Testis (tissue), 3 donors: ENCODE results near the gene SAP25. TPM values are rescaled to one million over a fixed set of nuclear protein-coding genes. Genes with fewer than 3 reads are reported as not detected.
A peak's percentile ranks its signal among the peaks of the same experiment; 100 is the strongest.
"Not testable (repeated sequence)": the region's sequence is repeated elsewhere in the genome, so short reads cannot be mapped to it uniquely, and the experiment has no call there.

Experiments
- DNase-seq: peaks from one replicate; pipeline ENCODE4 v3.0.0-alpha.2; 2019
- H3K27ac ChIP-seq, 2 donors: fragments of 200-600 bp; sonication (generic); one replicate each; pipeline ENCODE4 v1.5.1; 2019
- H3K27me3 ChIP-seq: fragments of 200-600 bp; sonication (generic); one replicate; pipeline ENCODE4 v1.5.1; 2019
- H3K36me3 ChIP-seq: fragments of 200-600 bp; sonication (generic); one replicate; pipeline ENCODE4 v1.5.1; 2017; ENCODE audit warnings: low read depth; ENCODE audit errors: missing control alignments
- H3K4me1 ChIP-seq: fragments of 200-600 bp; sonication (generic); one replicate; pipeline ENCODE4 v1.5.1; 2019
- H3K4me3 ChIP-seq, 2 donors: fragments of 200-600 bp; sonication (generic); one replicate each; pipeline ENCODE4 v1.5.1; 2017 to 2019
- H3K9me3 ChIP-seq: fragments of 200-600 bp; sonication (generic); one replicate; pipeline ENCODE4 v1.5.1; 2017
- CTCF ChIP-seq, 3 experiments: fragments of 450-650 bp in 2 of 3; fragments of 200-600 bp in 1 of 3; sonication (generic) in 1 of 3; IDR thresholded peaks; one replicate each; pipeline ENCODE4 v1.5.1; 2016 to 2019; ENCODE audit warnings: antibody characterized with exemption in 3 of 3, mild to moderate bottlenecking in 2 of 3, moderate library complexity in 1 of 3
- POLR2A ChIP-seq: fragments of 450-650 bp; IDR thresholded peaks from one replicate; pipeline ENCODE4 v1.6.1; 2017; ENCODE audit warnings: antibody characterized with exemption, mild to moderate bottlenecking, moderate library complexity
- WGBS, 2 donors: methylation state at CpG; one replicate each; pipeline ENCODE4 v1.1.5; 2018; 5-methylcytosine and 5-hydroxymethylcytosine counted together
- intact Hi-C: fragments of 100-400 bp; cut with DNase I; formaldehyde crosslinking; loops from one replicate; pipeline ENCODE4 v1.15.1; 2023; ENCODE audit warnings: low total_unique reads
- polyA plus RNA-seq: library from polyadenylated mRNA; stranded (reverse); fragments of 350-450 nt; fragmentation: Illumina TruSeq; extraction: RNeasy Lipid Tissue Mini Kit (QIAGEN cat#74804); gene quantifications from one replicate; pipeline ENCODE4 v1.2.3, GENCODE V29; 2014; ENCODE audit warnings: low read depth, low replicate concordance; ENCODE audit not compliant: insufficient read depth
- total RNA-seq, 2 donors: library from RNA; depleted of rRNA; stranded (reverse); fragments of >200 nt; gene quantifications; one replicate each; pipeline ENCODE4 v1.2.3, GENCODE V29; 2016

SAP25 gene
- total and polyA plus RNA-seq, 3 donors from 2014 or later, result 28.4 to 30.3 (median 29.9) TPM

GRCh38 chr7:100567751-100568175, 5.9 kb downstream of the SAP25 start:
- Histone ChIP-seq H3K27ac (peak overlapping the region; percentile 46 to 83), H3K36me3 (no peaks in the 10 kb centered on the region), H3K27me3 (no peaks in the 10 kb centered on the region), H3K4me1 (peaks cover 41% of the 10 kb centered on the region), H3K9me3 (no peaks in the 10 kb centered on the region), H3K4me3 (no peak overlapping the region)
- TF ChIP-seq CTCF (IDR thresholded peaks at IDR 0.05) (no peak), POLR2A (no peak)
- DNase-seq, result no peak
- intact Hi-C loops, result loop anchor here (5.0 kb wide), 1 partner anchor 125 kb away; the partner anchor contains the start of gene GIGYF1
- WGBS, 2 donors, result 27 to 47% methylated on average over 3 of the region's 3 CpGs

GRCh38 chr7:100567031-100567730, 6.5 kb downstream of the SAP25 start:
- Histone ChIP-seq H3K9me3 (no peaks in the 10 kb centered on the region), H3K27ac (peak overlapping the region; percentile 46 to 83), H3K27me3 (no peaks in the 10 kb centered on the region), H3K36me3 (no peaks in the 10 kb centered on the region), H3K4me1 (peaks cover 41% of the 10 kb centered on the region), H3K4me3 (no peak overlapping the region)
- no peak for TF ChIP-seq POLR2A
- no peak for TF ChIP-seq CTCF (IDR thresholded peaks at IDR 0.05)
- WGBS, 2 donors, result 39 to 57% methylated on average over 7 to 12 of the region's 12 CpGs
- intact Hi-C loops, result loop anchor here (5.0 kb wide), 1 partner anchor 125 kb away; the partner anchor contains the start of gene GIGYF1
- no peak for DNase-seq

GRCh38 chr7:100566018-100566531, 7.6 kb downstream of the SAP25 start:
- TF ChIP-seq POLR2A, result no peak
- TF ChIP-seq CTCF (IDR thresholded peaks at IDR 0.05), result no peak
- Histone ChIP-seq H3K4me1 (peaks cover 41% of the 10 kb centered on the region), H3K27me3 (no peaks in the 10 kb centered on the region), H3K4me3 (no peak overlapping the region), H3K9me3 (no peaks in the 10 kb centered on the region), H3K27ac (peak overlapping the region in 1 of 2 donors; percentile 46), H3K36me3 (no peaks in the 10 kb centered on the region)
- 85 to 93% methylated on average over 5 to 6 of the region's 6 CpGs for WGBS, 2 donors
- DNase-seq, result no peak
- intact Hi-C loops, result loop anchor here (5.0 kb wide), 1 partner anchor 126 kb away; the partner anchor contains the start of gene GIGYF1

- peaks cover 39% of the 10 kb centered on the region for H3K4me1 ChIP-seq
- 80 to 94% methylated on average over 10 to 11 of the region's 11 CpGs for WGBS, 2 donors
- DNase-seq, result no peak
- H3K4me3 ChIP-seq, result no peak overlapping the region
- no peaks in the 10 kb centered on the region for H3K9me3 ChIP-seq
- no peaks in the 10 kb centered on the region for H3K27me3 ChIP-seq
- no peaks in the 10 kb centered on the region for H3K36me3 ChIP-seq
- intact Hi-C loops, result loop anchor here (5.0 kb wide), 1 partner anchor 127 kb away; the partner anchor contains the start of gene GIGYF1
- TF ChIP-seq POLR2A, result no peak
- no peak for TF ChIP-seq CTCF (IDR thresholded peaks at IDR 0.05)
- H3K27ac ChIP-seq, result no peak overlapping the region
Measured at GRCh38 chr7:100565133-100565571, 8.5 kb downstream of the SAP25 start.

GRCh38 chr7:100564405-100564804, 9.3 kb downstream of the SAP25 start:
- intact Hi-C loops, H3K36me3 ChIP-seq, H3K27me3 ChIP-seq, H3K27ac ChIP-seq, DNase-seq, H3K4me3 ChIP-seq, H3K9me3 ChIP-seq: not testable (repeated sequence)
- 82 to 92% methylated on average over 6 of the region's 6 CpGs for WGBS, 2 donors
- H3K4me1 ChIP-seq, result peaks cover 32% of the 10 kb centered on the region
